SU-DHL-6 (cell line): Measurements from ENCODE around the gene ZFAND6.
"Not testable (repeated sequence)": the region's sequence is repeated elsewhere in the genome, so short reads cannot be mapped to it uniquely, and the experiment has no call there.

ENCODE experiments used
- H2AFZ ChIP-seq: fragments of 200-600 bp; sonication (generic); 2 replicates; pipeline ENCODE4 v1.6.1; 2014; ENCODE audit warnings: low read depth, mild to moderate bottlenecking, moderate library complexity, mixed read lengths, antibody characterized with exemption, low read length; ENCODE audit not compliant: severe bottlenecking
- H3F3A ChIP-seq: fragments of 200-600 bp; shearing (Covaris generic); 2 replicates; pipeline ENCODE4 v1.6.0; 2016; ENCODE audit warnings: antibody characterized with exemption, mild to moderate bottlenecking; ENCODE audit not compliant: insufficient read depth
- H3K27ac ChIP-seq: fragments of 200-600 bp; sonication (generic); 2 replicates; pipeline ENCODE4 v1.5.1; 2016; ENCODE audit warnings: low read depth, mild to moderate bottlenecking, low read length, moderate library complexity, mixed read lengths
- H3K27me3 ChIP-seq: fragments of 200-600 bp; sonication (generic), shearing (Covaris generic); 2 replicates; pipeline ENCODE4 v1.6.0; 2014; ENCODE audit warnings: mild to moderate bottlenecking, low read length
- H3K36me3 ChIP-seq: fragments of 200-600 bp; sonication (generic); 2 replicates; pipeline ENCODE4 v1.6.1; 2014; ENCODE audit warnings: mild to moderate bottlenecking, low read length, mixed read lengths
- H3K4me2 ChIP-seq: fragments of 300-600, 200-600 bp; shearing (Covaris generic), sonication (generic); 2 replicates; pipeline ENCODE4 v1.6.0; 2014; ENCODE audit warnings: low read length, low read depth, mild to moderate bottlenecking; ENCODE audit not compliant: poor library complexity, severe bottlenecking
- H3K4me3 ChIP-seq: fragments of 200-600 bp; sonication (generic); 2 replicates; pipeline ENCODE4 v1.5.1; 2014; ENCODE audit warnings: antibody characterized with exemption, low read length, mild to moderate bottlenecking, mixed read lengths; ENCODE audit not compliant: insufficient read depth, poor library complexity, severe bottlenecking
- H3K79me2 ChIP-seq: fragments of 200-600 bp; sonication (generic); 2 replicates; pipeline ENCODE4 v1.6.1; 2014; ENCODE audit warnings: mild to moderate bottlenecking, low read length, moderate library complexity; ENCODE audit not compliant: insufficient read depth
- H3K9ac ChIP-seq: fragments of 200-600 bp; sonication (generic); 2 replicates; pipeline ENCODE4 v1.7.0; 2014; ENCODE audit warnings: mild to moderate bottlenecking, low read length
- H3K9me2 ChIP-seq: fragments of 200-600 bp; sonication (generic); replicated peaks from 2 replicates; pipeline ENCODE4 v1.6.1; 2014; ENCODE audit warnings: low read length; ENCODE audit not compliant: insufficient read depth
- H3K9me3 ChIP-seq: fragments of 200-600 bp; sonication (generic); 2 replicates; pipeline ENCODE4 v1.6.1; 2014; ENCODE audit warnings: low read length, mixed read lengths; ENCODE audit not compliant: insufficient read depth
- H4K20me1 ChIP-seq: fragments of 200-600 bp; sonication (generic); 2 replicates; pipeline ENCODE4 v1.6.1; 2014; ENCODE audit warnings: low read depth, mild to moderate bottlenecking, antibody characterized with exemption, low read length, moderate library complexity, mixed read lengths
- CTCF ChIP-seq: fragments of 200-600 bp; sonication (generic); IDR thresholded peaks from one replicate; pipeline ENCODE4 v1.5.1; 2017; ENCODE audit warnings: antibody characterized with exemption, mild to moderate bottlenecking, low read length, moderate library complexity; ENCODE audit not compliant: insufficient read depth, poor library complexity, severe bottlenecking
- EZH2phosphoT487 ChIP-seq: fragments of 200-600 bp; sonication (generic), shearing (Covaris generic); conservative IDR thresholded peaks from 2 replicates; pipeline ENCODE4 v1.6.1; 2018; ENCODE audit warnings: mild to moderate bottlenecking, antibody characterized with exemption, low read length, moderate library complexity, mixed read lengths

The ZFAND6 gene

GRCh38 chr15:80123034-80123433 is 63.6 kb downstream of the ZFAND6 start:
- no peaks in the 10 kb centered on the region for H3F3A ChIP-seq
- H3K27ac ChIP-seq, result no peak overlapping the region
- no peak overlapping the region for H3K9ac ChIP-seq
- TF ChIP-seq EZH2phosphoT487, result no peak
- TF ChIP-seq CTCF, result no peak
- no peak overlapping the region for H3K4me3 ChIP-seq
- H2AFZ ChIP-seq, result no peak overlapping the region
- no peaks in the 10 kb centered on the region for H3K9me3 ChIP-seq
- no peak overlapping the region for H3K4me2 ChIP-seq
- no peaks in the 10 kb centered on the region for H3K27me3 ChIP-seq
- H3K79me2 ChIP-seq, result peaks cover 14% of the 10 kb centered on the region; the same call in 1 of the 2 replicates
- H3K36me3 ChIP-seq, result peaks cover 12% of the 10 kb centered on the region; the same call in 1 of the 2 replicates
- H3K9me2 ChIP-seq, result no peaks in the 10 kb centered on the region
- H4K20me1 ChIP-seq, result no peaks in the 10 kb centered on the region

GRCh38 chr15:80127253-80127652 is 67.8 kb downstream of the ZFAND6 start:
- H3K27me3 ChIP-seq, H3K4me2 ChIP-seq, H3K79me2 ChIP-seq, H4K20me1 ChIP-seq, H3K27ac ChIP-seq, H3K9me2 ChIP-seq, H3K4me3 ChIP-seq, H3F3A ChIP-seq, H3K9me3 ChIP-seq, H3K9ac ChIP-seq, H2AFZ ChIP-seq: not testable (repeated sequence)
- H3K36me3 ChIP-seq, result peaks cover 14% of the 10 kb centered on the region; the same call in 1 of the 2 replicates

GRCh38 chr15:80127911-80128310 is 68.4 kb downstream of the ZFAND6 start:
- Histone ChIP-seq H3K79me2 (no peaks in the 10 kb centered on the region), H3K27ac (no peak overlapping the region), H3K27me3 (no peaks in the 10 kb centered on the region), H3K9me2 (no peaks in the 10 kb centered on the region), H4K20me1 (no peaks in the 10 kb centered on the region), H3K9ac (no peak overlapping the region), H3K4me2 (no peak overlapping the region), H3K9me3 (no peaks in the 10 kb centered on the region), H2AFZ (no peak overlapping the region), H3K4me3 (no peak overlapping the region), H3F3A (no peaks in the 10 kb centered on the region), H3K36me3 (peaks cover 14% of the 10 kb centered on the region; the same call in 1 of the 2 replicates)
- TF ChIP-seq CTCF (no peak), EZH2phosphoT487 (no peak)

- H3K79me2 ChIP-seq, result no peaks in the 10 kb centered on the region
- H3K27me3 ChIP-seq, result no peaks in the 10 kb centered on the region
- H3K9me2 ChIP-seq, result no peaks in the 10 kb centered on the region
- no peak overlapping the region for H3K4me2 ChIP-seq
- no peak overlapping the region for H2AFZ ChIP-seq
- H3K9me3 ChIP-seq, result no peaks in the 10 kb centered on the region
- H3K36me3 ChIP-seq, result peaks cover 13% of the 10 kb centered on the region; the same call in 1 of the 2 replicates
- no peak for TF ChIP-seq CTCF
- no peak for TF ChIP-seq EZH2phosphoT487
- H3K9ac ChIP-seq, result no peak overlapping the region
- no peaks in the 10 kb centered on the region for H4K20me1 ChIP-seq
- no peak overlapping the region for H3K27ac ChIP-seq
- H3F3A ChIP-seq, result no peaks in the 10 kb centered on the region
- no peak overlapping the region for H3K4me3 ChIP-seq
Measured at GRCh38 chr15:80132382-80132781, 72.9 kb downstream of the ZFAND6 start.
